Natural killer cell treated with Interleukin-12 subunit alpha and Interleukin-12 subunit beta and Interleukin-15 and Interleukin-18, amount 100 ng/mL, for 72 hours (primary cell): Measurements from ENCODE around the gene SLC41A3. TPM values are rescaled to one million over a fixed set of nuclear protein-coding genes. Genes with fewer than 3 reads are reported as not detected.

ENCODE experiments used
- ATAC-seq, 2 donors: fragments of 150-1000 bp; cut with Tn5 transposase in 1 of 2; sonication (Bioruptor Pico), chemical (Tn5 transposase) in 1 of 2; 2 replicates each; pipeline ENCODE4 v1.10.0; 2021
- DNase-seq: peaks from one replicate; pipeline ENCODE4 v3.0.0; 2022; ENCODE audit warnings: low spot score
- H3K27ac Mint-ChIP-seq, 2 donors: 1 replicate in 1 of 2; 2 replicates in 1 of 2; pipeline ENCODE4 v1.8.0; 2022; ENCODE audit warnings: mixed read lengths in 2 of 2, mild to moderate bottlenecking in 1 of 2, moderate library complexity in 1 of 2
- H3K27me3 Mint-ChIP-seq, 2 donors: 1 replicate in 1 of 2; 2 replicates in 1 of 2; pipeline ENCODE4 v1.8.0; 2022; ENCODE audit warnings: mixed read lengths in 2 of 2
- H3K36me3 Mint-ChIP-seq: one replicate; pipeline ENCODE4 v1.8.0; 2022; ENCODE audit warnings: mixed read lengths
- H3K4me1 Mint-ChIP-seq, 2 donors: 1 replicate in 1 of 2; 2 replicates in 1 of 2; pipeline ENCODE4 v1.8.0; 2022; ENCODE audit warnings: low read depth in 2 of 2, mixed read lengths in 2 of 2, mild to moderate bottlenecking in 1 of 2
- H3K4me3 Mint-ChIP-seq: one replicate; pipeline ENCODE4 v1.8.0; 2022; ENCODE audit warnings: mixed read lengths
- H3K9me3 Mint-ChIP-seq: 2 replicates; pipeline ENCODE4 v1.8.0; 2022; ENCODE audit warnings: mixed read lengths
- total RNA-seq, 2 donors: library from RNA; stranded (reverse); gene quantifications; one replicate each; pipeline ENCODE4 v1.2.3, GENCODE V29; 2022

Gene SLC41A3
- total RNA-seq, 2 donors from 2014 or later: 30.4 to 36.4 TPM

- H3K36me3 Mint-ChIP-seq: no peaks in the 10 kb centered on the region
- DNase-seq (peak; percentile 48), ATAC-seq (no peak)
- no peaks in the 10 kb centered on the region for H3K4me1 Mint-ChIP-seq
- H3K27me3 Mint-ChIP-seq: no peaks in the 10 kb centered on the region
- no peak overlapping the region for H3K27ac Mint-ChIP-seq
- no peak overlapping the region for H3K4me3 Mint-ChIP-seq
- no peaks in the 10 kb centered on the region for H3K9me3 Mint-ChIP-seq
Observed at GRCh38 chr3:126106336-126107202, 22.6 kb upstream of the SLC41A3 start.

- no peak overlapping the region for H3K4me3 Mint-ChIP-seq
- H3K36me3 Mint-ChIP-seq: no peaks in the 10 kb centered on the region
- H3K9me3 Mint-ChIP-seq: no peaks in the 10 kb centered on the region
- H3K27ac Mint-ChIP-seq: no peak overlapping the region
- ATAC-seq (no peak), DNase-seq (peak; percentile 53)
- no peaks in the 10 kb centered on the region for H3K27me3 Mint-ChIP-seq
- no peaks in the 10 kb centered on the region for H3K4me1 Mint-ChIP-seq
Observed at GRCh38 chr3:126105691-126106187, 21.8 kb upstream of the SLC41A3 start.

- H3K4me3 Mint-ChIP-seq: no peak overlapping the region
- H3K27me3 Mint-ChIP-seq: peaks cover 0 to 4% of the 10 kb centered on the region in 2 donors
- no peaks in the 10 kb centered on the region for H3K9me3 Mint-ChIP-seq
- no peaks in the 10 kb centered on the region for H3K36me3 Mint-ChIP-seq
- H3K4me1 Mint-ChIP-seq: no peaks in the 10 kb centered on the region
- no peak overlapping the region for H3K27ac Mint-ChIP-seq
- ATAC-seq (no peak), DNase-seq (peak; percentile 57)
Observed at GRCh38 chr3:126104742-126105605, 21.1 kb upstream of the SLC41A3 start.

GRCh38 chr3:126104028-126104635 lies 20.2 kb upstream of the SLC41A3 start:
- DNase-seq: peak; percentile 45
- no peak overlapping the region for H3K4me3 Mint-ChIP-seq

GRCh38 chr3:126103121-126104027 lies 19.4 kb upstream of the SLC41A3 start:
- no peaks in the 10 kb centered on the region for H3K36me3 Mint-ChIP-seq
- peak; percentile 42 for DNase-seq
- H3K4me1 Mint-ChIP-seq: no peaks in the 10 kb centered on the region
- H3K27me3 Mint-ChIP-seq: peaks cover 0 to 4% of the 10 kb centered on the region in 2 donors
- H3K4me3 Mint-ChIP-seq: no peak overlapping the region
- no peaks in the 10 kb centered on the region for H3K9me3 Mint-ChIP-seq
- H3K27ac Mint-ChIP-seq: no peak overlapping the region
- ATAC-seq: no peak

More at GRCh38 chr3:126104028-126104635, 20.2 kb upstream of the SLC41A3 start:
- Mint-ChIP-seq H3K27me3 (peaks cover 0 to 4% of the 10 kb centered on the region in 2 donors), H3K36me3 (no peaks in the 10 kb centered on the region), H3K27ac (no peak overlapping the region), H3K9me3 (no peaks in the 10 kb centered on the region), H3K4me1 (no peaks in the 10 kb centered on the region)
- no peak for ATAC-seq

- no peak overlapping the region for H3K27ac Mint-ChIP-seq
- no peaks in the 10 kb centered on the region for H3K36me3 Mint-ChIP-seq
- peaks cover 0 to 4% of the 10 kb centered on the region in 2 donors for H3K27me3 Mint-ChIP-seq
- no peaks in the 10 kb centered on the region for H3K4me1 Mint-ChIP-seq
- ATAC-seq (no peak), DNase-seq (no peak)
- H3K9me3 Mint-ChIP-seq: no peaks in the 10 kb centered on the region
- H3K4me3 Mint-ChIP-seq: no peak overlapping the region
Observed at GRCh38 chr3:126102530-126102951, 18.6 kb upstream of the SLC41A3 start.

GRCh38 chr3:126102011-126102410 lies 18.1 kb upstream of the SLC41A3 start:
- Mint-ChIP-seq H3K9me3 (no peaks in the 10 kb centered on the region), H3K4me1 (no peaks in the 10 kb centered on the region), H3K27me3 (peaks cover 0 to 4% of the 10 kb centered on the region in 2 donors), H3K27ac (no peak overlapping the region), H3K4me3 (no peak overlapping the region), H3K36me3 (no peaks in the 10 kb centered on the region)
- ATAC-seq: no peak
- peak; percentile 32 for DNase-seq

- Mint-ChIP-seq H3K4me1 (no peaks in the 10 kb centered on the region), H3K27ac (no peak overlapping the region), H3K4me3 (no peak overlapping the region), H3K36me3 (no peaks in the 10 kb centered on the region), H3K27me3 (peaks cover 0 to 4% of the 10 kb centered on the region in 2 donors), H3K9me3 (peaks cover 3% of the 10 kb centered on the region)
- no peak for ATAC-seq
- peak; percentile 38 for DNase-seq
Observed at GRCh38 chr3:126101521-126101982, 17.6 kb upstream of the SLC41A3 start.

- DNase-seq (peak; percentile 50), ATAC-seq (no peak)
- peaks cover 0 to 4% of the 10 kb centered on the region in 2 donors for H3K27me3 Mint-ChIP-seq
- H3K36me3 Mint-ChIP-seq: peaks cover under 1% of the 10 kb centered on the region
- no peak overlapping the region for H3K4me3 Mint-ChIP-seq
- H3K27ac Mint-ChIP-seq: no peak overlapping the region
- H3K4me1 Mint-ChIP-seq: no peaks in the 10 kb centered on the region
- H3K9me3 Mint-ChIP-seq: peaks cover 3% of the 10 kb centered on the region
Observed at GRCh38 chr3:126100634-126101301, 16.8 kb upstream of the SLC41A3 start.

- no peak overlapping the region for H3K27ac Mint-ChIP-seq
- H3K4me1 Mint-ChIP-seq: no peaks in the 10 kb centered on the region
- H3K9me3 Mint-ChIP-seq: peaks cover 7% of the 10 kb centered on the region
- H3K4me3 Mint-ChIP-seq: no peak overlapping the region
- peaks cover 6% of the 10 kb centered on the region for H3K36me3 Mint-ChIP-seq
- ATAC-seq (no peak), DNase-seq (no peak)
- peaks cover 0 to 4% of the 10 kb centered on the region in 2 donors for H3K27me3 Mint-ChIP-seq
Observed at GRCh38 chr3:126100269-126100633, 16.3 kb upstream of the SLC41A3 start.

- no peak for DNase-seq
- peaks cover 0 to 6% of the 10 kb centered on the region in 2 donors for H3K27me3 Mint-ChIP-seq
- H3K9me3 Mint-ChIP-seq: peaks cover 11% of the 10 kb centered on the region
- peaks cover 14% of the 10 kb centered on the region for H3K36me3 Mint-ChIP-seq
- H3K27ac Mint-ChIP-seq: no peak overlapping the region
- no peak overlapping the region for H3K4me3 Mint-ChIP-seq
- no peaks in the 10 kb centered on the region for H3K4me1 Mint-ChIP-seq
- ATAC-seq: no peak
Observed at GRCh38 chr3:126098391-126098858, 14.5 kb upstream of the SLC41A3 start.

- Mint-ChIP-seq H3K9me3 (peaks cover 11% of the 10 kb centered on the region), H3K36me3 (peaks cover 14% of the 10 kb centered on the region), H3K27me3 (peaks cover 0 to 6% of the 10 kb centered on the region in 2 donors), H3K27ac (no peak overlapping the region), H3K4me1 (no peaks in the 10 kb centered on the region), H3K4me3 (no peak overlapping the region)
- DNase-seq (no peak), ATAC-seq (no peak)
Observed at GRCh38 chr3:126097801-126098200, 13.9 kb upstream of the SLC41A3 start.
